Activated T-cell treated with anti-CD3 and anti-CD28 coated beads, Interleukin-2, amount 50 U/mL, for 48 hours (primary cell): ENCODE results near the gene CAMK2B.

ENCODE experiments used
- DNase-seq, 2 experiments: peaks; one replicate each; pipeline ENCODE4 v3.0.0-alpha.2; 2020

The CAMK2B gene

DNA sequence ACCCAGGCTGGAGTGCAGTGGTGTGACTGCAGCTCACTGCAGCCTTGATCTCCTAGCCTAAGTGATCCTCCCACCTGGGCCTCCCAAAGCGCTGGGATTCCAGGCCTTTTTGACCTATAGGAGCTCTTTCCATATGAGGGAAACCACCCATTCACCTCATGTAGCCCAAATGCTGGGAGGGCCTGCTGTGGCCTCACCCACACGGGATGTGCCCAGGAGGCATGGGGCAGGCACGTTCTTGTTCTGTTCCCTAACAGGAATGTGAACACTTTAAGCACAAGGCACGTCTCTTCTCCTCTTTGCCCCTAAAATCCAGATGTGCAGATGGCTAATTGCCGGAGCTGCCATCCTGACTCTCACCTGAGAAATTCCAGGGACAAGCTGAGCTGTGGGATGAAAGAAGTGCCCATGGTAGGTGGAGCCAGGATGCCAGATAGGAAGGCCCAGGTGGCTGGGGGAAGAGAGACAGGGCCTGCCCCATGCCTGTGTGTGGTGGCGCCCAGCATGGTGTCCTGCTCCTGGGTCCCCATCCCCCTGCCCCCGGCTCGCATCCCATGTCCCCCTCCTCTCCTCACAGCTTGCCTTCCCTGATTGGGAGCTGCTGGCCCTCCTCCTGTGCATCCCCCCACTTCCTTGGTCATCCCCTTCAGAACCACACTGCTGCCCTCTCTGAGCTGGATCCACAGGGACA lies 17.3 kb downstream of the CAMK2B start:
- peak in 1 of 2 experiments; percentile 16 for DNase-seq

DNA sequence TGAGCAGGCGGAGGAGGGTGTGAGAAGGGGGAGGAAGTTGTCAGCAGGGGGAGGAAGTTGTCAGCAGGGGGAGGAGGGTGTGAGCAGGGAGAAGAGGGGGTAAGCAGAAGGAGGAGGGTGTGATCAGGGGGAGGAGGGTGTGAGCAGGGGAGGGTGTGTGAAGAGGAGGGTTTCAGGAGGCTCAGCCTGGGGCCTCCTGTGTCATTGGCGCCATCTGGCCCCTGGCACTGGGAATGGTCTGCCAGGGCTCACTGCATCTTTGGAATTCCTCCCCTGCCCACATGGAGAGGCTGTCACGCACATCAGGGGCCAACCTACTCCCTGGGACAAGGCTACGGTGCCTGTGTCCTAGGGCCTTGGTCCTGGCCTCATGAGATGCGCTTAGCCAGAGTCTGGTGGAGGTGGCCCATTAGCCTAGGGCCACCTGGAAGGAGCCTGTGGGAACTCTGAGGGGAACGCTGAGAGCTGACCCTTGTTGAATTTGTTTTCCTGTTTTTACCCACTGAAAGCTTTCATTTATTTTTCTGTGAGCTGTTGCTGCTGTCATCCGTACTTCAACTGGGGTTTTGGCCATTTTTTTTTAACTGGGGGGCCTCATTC lies 18.0 kb downstream of the CAMK2B start:
- peak; percentile 31 to 46 for DNase-seq

DNA sequence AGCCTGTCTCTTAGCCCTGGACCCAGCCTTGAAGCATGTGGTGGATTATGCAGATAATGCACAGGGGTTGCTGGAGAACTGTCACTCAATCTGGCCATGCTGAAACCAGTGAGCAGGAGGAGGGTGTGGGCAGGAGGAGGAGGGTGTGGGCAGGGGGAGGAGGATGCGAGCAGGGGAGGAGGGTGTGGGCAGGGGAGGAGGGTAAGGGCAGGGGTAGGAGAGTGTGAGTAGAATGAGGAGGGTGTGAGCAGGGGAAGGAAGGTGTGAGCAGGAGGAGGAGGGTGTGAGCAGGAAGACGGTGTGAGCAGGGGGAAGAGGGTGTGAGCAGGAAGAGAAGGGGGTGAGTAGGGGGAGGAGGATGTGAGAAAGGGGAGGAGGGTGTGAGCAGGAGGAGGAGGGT lies 18.8 kb downstream of the CAMK2B start:
- DNase-seq: no peak

DNA sequence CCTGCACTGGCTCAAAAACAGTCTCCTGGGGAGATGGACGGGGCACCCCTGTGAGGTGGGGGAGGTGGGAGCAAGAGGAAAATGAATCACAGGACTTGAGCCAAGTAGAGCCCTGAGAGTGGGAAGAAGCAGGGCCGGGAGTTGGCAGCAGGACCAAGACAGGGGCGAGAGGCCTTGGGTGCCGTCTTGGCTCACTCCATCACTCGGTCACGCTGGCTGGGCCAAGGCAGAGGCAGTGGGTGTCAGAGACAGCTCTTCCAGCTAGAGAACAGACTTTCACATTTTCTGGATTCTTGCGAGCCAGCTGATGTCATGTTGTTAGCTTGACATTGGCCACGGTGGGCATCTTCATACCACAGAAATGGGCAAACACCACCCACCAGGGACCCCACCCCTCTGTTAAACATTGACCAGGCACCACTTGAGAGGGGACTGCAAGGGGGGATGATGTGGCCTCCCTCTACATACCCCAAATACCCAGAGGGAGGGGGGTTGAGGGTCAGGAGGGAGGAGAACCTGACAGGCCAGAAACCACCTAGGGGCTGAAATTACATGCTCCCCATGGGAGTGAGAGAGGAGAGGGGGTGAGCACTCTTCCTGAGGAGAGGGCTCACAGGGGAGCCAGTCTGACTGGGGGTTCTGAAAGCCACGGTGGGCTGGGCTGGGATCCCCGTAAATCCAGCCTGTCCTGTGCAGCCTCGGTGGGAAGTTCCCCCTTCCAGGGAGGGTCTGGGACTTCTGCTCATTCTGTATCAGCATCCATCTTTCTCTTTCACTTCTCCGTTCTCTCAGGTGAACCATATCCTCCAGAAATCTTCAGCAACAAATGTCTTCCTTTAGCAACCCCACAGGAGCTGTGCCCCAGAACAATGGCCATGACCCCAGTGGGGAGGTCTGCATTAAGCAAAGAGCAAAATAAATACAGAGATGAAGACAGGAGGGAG lies 19.6 kb downstream of the CAMK2B start:
- DNase-seq: no peak

DNA sequence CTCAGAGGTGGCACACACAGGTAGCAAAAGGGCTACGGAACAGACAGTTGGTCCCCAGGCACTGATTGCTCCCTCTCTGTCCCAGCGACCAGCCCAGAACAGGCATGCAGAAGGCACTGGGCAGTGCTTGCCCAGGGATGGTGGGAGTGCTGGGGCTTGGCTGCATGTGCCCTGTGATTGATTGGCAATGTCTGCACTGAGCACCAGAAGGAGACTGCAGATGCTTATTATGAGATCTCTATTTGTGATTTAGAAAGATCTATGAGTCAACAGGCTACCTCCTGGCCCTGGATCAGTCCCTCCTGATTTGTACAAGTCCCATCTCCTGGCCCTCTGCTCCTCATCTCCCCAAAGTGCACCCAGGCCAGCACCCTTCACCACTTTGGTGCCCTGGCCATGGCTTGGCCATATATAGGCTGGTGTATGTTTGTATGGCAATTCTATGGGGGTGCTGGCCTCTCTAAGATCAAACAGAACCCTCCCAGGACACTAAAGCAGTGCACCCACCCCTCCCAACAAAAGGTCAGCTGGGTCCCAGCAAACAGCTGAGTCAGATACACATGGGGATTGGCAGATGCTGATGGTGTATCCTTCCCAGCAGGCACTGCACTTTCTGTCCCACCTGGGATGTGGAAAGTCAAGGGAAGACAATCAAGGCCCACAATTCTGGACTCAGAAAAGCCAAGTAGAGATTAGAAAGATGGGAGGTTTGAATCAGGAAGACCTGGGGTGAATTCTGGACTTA lies 30.9 kb downstream of the CAMK2B start:
- no peak for DNase-seq

DNA sequence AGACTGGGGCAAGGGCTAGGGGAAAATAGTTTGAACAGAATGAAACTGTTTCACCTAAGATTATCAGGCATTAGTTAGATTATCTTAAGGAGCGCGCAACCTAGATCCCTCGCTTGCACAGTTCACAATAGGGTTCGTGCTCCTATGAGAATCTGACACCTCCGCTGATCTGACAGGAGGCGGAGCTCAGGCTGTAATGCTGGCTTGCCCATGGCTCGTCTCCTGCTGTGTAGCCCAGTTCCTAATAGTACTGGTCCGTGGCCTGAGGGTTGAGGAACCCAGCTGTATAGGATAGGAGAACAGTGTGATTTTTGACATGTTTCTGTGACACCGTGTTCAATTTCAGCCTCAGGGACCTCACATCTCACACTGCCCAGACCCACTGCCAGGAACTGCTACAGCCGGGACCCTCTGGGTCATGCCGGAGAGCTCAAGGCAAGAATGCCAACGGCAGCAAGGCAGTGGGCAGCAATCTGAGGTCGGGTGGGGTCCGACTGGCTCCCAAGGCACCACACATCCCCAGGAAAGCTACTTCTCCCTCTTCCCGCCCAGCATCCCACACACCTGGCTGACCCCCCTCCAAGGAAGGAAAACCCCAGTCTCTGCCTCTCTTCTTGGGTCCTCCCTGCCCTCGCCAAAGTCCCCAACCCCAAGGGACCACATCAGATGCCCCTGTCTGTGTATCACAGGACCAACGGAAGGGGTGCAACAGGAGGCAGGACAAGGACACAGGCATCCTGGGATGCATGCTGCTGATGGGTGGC lies 31.7 kb downstream of the CAMK2B start:
- DNase-seq: peak in 1 of 2 experiments; percentile 7

DNA sequence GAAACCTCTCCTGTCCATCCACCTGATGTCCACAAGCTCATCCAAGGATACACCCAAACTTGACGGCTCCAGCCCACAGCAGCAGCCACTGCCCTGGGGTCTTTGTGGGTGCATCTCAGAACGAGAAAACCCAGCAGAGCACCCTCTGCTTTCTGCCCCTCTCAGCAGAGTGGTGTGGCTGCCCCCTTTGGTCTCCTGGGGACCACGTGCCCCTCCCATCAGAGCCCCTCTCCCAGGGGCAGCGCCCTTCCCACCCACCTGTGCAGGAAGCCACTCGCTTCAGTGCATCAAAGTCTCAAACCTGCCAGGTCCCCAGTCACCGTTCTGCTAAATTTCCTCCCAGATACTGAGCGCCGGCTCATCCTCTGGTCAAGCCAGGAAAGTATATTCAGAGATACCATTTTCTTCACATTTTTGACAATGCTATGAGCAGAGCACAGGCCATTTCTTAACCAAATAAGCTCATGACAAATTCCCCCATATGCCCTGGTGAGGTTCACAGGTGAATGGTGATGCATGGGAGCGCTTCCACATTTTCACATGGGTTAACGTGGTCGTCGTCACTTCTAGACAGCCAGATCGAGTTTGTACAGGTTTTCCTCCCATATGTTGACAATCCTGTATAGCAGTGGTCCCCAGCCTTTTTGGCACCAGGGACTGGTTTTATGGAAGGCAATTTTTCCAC lies 32.4 kb downstream of the CAMK2B start:
- DNase-seq: peak; percentile 7 to 8

DNA sequence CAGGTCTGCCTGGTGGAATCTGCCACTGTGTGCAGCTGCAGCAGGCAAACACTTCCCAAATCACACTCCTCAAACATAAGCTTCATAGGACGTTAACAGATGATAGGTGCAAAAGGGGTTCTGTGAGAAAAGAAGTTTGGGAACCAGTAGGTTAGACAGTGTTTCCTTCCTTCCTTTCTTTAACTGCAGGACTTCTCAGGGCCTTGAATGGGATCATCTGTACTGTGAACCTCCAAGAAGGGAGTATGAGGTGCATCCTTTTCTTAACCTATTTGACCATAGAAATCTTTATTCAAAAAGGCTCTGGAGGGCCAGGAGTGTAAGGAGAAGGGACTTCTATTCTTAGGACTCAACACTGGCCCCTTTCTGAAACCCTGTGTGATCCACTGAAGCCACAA lies 33.0 kb downstream of the CAMK2B start:
- no peak for DNase-seq

DNA sequence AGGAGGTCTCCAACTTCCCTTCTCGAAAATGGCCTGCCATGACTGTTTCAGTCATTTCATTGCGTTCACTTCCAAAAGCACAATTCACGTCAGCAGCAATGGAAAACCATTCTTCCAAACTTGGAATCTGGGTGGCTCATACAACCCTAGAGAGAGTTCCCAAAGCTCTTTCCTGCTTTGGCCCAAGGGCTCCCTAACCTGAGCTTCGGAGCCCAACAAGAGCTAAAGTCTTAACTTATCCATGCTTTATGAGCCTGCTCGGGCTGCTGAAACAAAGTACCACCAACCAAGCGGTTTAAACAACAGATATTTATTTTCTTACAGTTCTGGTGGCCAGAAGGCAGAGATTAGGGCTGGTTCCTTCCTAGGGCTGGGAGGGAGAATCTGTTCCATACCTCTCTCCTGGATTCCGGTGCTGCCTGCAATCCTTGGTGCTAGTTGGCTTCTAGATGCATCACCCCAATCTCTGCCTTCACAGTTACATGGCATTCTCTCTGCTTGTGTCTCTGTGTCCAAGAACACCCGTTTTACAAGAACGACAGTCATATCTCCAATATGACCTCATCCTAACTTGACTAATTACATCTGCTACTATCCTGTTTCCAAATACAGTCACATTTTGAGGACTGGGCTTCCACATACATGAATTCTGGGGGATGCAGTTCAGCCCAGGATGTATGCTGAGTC lies 33.5 kb downstream of the CAMK2B start:
- DNase-seq: peak in 1 of 2 experiments; percentile 4

DNA sequence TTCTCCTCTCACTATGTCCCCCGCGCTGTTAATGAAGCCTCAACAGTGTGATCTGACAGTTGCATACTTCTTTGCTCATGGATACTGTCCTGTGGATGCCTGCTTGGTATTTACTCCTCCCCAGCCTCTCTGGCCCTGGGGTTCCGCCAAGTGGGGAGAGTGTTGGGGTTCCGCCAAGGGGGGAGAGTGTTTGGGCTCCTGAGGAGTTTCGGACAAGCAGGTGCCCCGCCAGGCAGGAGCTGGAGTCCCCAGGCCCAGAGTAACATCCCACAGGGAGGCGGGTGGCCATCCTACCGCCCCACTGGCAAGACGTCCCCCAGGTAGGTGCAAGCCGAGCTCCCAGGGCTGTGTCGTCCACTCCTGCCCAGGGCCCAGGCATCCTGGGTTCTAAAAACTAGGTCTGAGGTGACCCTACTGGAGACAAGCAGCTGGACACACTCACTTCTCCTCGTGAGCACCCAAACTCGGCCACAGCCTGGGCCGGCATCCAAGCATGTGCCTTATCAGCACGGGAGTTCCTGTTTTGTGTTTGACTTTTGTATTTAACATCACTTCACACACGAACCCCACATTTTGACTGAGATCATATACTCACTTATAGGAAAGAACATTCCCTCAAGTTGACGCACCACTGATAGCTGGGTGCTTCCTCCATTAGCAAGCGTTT lies 34.2 kb downstream of the CAMK2B start:
- peak in 1 of 2 experiments; percentile 11 for DNase-seq

DNA sequence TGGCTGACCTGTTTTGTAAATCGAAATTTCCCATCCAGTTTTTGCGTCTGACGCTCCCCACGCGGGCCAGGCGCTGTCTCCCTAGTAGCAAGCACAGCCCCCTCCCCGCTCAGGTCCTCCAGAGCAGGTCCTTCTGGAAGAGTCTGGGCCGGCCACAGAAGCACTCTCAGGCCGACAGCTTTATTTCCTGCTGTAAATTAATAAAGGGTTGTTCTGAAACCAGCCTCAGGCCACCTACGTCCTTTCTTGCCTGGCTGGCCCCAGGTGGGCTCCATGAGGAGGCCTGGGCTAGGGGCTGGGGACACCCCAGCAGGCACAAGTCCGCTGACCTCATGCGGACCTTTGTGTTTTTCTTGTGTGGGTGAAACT lies 35.2 kb downstream of the CAMK2B start:
- no peak for DNase-seq

DNA sequence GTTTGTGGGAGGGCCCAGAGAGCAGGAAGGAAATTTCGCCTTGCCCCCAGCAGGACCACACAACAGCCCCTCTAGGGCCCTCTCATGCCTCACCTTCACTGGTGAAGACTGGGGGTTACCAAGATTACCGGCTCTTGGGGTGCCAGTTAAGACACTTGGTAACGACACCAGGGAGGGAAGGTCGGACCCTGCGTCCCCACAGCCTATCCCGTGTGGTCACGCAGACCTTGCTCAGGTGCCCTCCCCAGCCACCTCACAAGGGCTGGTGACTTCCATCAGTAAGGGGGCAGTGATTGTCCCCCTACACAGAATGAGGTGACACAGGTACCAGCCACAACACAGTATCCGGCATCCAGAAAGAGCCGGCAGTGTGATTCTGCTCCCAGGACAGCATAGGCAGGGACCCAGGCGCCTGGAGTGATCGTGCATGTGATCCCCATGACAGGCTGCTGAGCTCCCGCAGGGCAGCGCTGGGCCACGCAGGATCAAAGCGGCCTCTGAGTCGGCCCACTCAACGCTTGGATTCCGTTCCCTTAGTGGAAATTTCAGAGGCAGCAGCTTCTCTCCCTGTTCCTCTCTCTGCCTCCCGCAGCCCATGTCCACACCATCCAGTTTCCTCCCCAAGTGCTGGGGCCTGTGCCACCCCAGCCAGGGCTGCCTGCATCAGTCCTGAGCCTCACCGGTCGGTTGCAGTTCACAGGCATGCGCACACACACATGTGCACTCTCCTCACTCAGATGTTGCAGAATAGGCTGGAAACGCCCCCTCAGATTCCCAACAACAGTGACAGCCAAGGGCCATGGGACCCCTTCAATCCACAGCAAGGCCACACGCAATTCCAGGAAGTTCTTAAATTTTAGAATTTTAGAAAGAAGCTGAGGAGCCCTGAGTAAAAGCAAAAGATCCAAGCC lies 35.8 kb downstream of the CAMK2B start:
- DNase-seq: peak; percentile 3 to 8

DNA sequence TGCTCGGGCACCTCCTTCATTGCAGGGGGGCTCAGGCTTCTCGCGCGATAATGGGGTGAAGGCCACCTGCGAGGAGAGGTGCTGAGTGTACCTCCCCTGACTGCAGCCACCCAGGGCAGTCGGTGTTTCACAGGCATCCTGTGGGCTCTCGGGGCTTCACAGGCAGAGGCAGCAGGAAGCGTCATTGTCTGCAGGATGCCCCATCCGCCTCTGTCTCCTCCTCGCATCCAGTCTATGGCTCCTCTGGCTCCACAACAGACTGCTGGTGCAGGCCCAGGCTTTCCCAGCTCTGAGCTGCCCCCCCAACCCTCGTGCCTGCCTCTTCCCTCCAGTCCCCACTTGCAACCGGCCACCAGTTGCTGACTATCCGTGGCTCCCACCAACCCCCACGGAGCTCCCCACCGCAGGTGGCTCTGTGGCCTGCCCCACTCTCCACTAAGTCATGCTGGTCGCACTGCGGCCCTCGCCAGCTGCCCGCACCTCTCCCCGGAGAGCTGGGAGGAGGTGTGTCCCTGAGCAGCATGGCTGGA lies 36.5 kb downstream of the CAMK2B start:
- peak in 1 of 2 experiments; percentile 3 for DNase-seq

DNA sequence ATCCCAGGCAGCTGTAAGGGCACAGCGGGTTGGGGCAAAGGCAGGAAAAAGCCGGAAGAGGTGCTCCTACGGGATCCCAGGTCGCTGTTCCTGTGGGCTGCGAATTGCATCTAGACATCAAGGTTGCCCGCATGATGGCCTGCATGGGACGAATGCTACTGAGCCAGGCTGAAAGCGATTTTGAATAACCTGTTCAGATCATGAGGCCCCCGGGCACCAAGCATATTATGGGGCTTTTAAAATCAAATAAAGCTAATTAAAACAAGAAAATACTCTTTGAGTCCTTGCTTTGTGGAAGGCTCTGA lies 37.1 kb downstream of the CAMK2B start:
- DNase-seq: peak in 1 of 2 experiments; percentile 9

DNA sequence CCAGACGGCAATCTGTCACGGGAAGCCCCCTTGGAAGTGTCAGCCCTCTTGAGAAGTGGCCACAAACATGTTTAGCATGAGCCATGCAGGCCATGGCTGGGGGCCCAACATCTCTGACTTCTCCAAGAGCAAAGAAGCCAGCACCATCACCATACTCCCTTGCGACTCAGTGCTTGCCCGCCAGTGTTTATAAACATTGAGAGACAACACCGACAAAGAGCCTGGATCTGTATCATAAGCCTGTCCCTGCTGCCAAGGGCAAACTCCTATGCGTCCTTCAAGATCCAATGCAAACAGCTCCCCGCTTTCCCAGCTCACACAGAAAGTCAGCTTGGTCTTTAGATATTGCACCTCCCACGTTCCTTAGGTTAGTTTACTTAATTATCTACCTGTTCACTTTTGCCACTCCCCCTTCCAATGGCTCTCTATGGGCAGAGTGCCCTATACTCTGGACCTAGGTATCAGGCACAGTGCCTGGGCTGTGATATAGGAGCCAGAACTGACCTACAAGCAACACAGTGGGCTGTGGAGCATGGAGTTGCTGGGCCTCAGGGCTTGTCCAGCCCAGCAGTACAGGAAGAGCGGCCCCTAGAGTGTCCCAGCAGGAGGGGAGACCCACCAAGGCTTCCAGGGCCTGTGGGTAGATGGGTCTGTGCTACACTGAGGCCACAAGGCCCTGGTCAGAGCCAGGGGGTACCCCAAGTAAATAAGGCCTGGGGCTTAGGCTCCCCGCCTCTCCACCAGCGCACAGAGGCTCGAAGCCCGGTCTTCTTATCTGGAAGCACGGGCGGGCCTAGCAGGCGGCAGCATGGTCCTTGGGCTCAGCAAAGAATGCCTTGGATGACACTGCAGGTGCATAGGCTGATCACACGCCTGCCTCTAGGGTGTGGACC lies 37.7 kb downstream of the CAMK2B start:
- peak in 1 of 2 experiments; percentile 9 for DNase-seq

DNA sequence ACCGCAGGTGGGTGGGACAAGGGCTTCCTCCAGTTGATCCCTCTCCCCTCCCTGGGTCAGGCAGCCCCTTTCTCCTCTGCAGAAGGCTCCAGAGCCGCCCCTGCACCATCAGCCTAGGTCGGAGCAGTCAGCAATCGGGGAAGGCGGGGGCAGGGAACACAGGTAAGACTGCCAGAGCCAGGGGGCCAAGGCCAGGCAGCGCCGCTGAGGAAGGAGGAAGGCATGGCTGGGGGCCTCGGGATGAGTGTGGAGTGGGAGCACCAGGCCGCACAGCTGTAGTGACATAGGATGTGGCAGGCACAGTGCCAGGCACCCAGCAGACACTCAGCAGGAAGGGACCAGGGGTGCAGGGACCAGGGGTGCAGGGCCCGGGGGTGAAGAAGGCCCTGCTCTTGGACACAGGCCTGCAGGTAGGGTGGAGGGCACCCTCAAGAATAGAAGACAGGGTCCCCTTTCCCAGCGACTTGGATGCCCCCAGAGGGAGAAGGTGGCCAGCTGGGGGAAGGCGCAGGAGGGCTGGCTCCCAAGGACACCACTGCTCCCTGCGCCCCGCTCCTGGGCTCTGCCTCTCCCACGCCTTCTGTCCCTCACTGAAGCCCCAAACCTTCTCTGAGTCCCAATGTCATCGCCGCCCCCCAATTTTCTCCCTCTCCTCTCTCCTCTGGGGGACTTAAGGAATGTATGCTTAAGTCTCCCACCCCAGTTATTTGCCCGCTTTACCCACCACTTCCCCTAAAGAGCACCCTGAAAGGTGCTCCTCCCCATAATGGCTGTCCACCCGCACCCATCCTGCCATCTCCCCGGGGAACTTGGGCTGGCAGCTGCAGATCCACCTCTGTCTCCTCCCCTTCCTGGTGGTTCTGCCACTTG lies 38.5 kb downstream of the CAMK2B start:
- peak in 1 of 2 experiments; percentile 6 for DNase-seq

DNA sequence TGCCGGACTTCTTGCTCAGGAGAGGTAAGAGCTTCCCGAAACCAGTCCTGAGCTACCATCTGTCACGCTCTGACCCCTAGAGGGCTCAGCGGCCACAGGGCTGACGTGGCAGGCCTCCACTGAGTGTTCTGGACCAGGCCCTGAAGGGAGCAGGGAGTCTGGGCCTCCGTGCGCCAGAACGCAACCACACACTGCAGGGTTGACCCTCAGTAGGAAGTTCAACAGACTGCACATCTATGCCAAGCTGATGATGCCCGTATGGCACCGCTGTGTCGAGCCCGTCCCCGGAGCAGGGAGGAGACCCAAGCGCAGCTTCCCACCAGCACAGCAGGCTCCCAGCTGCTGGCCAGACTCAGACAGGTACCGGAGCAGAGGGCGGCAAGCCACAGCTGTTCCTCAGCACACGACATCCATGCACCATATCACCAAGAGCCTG lies 39.2 kb downstream of the CAMK2B start:
- peak in 1 of 2 experiments; percentile 10 for DNase-seq
